ENCODE results near the gene COLEC12.

COLEC12 gene

GRCh38 chr18:473802-474201 lies 26.7 kb downstream of the COLEC12 start:
- ATAC-seq, result no peak

GRCh38 chr18:471716-472115 lies 28.8 kb downstream of the COLEC12 start:
- no peak for ATAC-seq

- ATAC-seq, result no peak
These were observed 29.6 kb downstream of the COLEC12 start for GRCh38 chr18:470661-471501.

GRCh38 chr18:468955-469790 lies 31.3 kb downstream of the COLEC12 start:
- no peak for ATAC-seq

- ATAC-seq, result no peak
These were observed 36.5 kb downstream of the COLEC12 start for GRCh38 chr18:463827-464541.

GRCh38 chr18:463403-463802 lies 37.1 kb downstream of the COLEC12 start:
- ATAC-seq, result no peak

GRCh38 chr18:461762-462161 lies 38.7 kb downstream of the COLEC12 start:
- no peak for ATAC-seq

GRCh38 chr18:460791-461190 lies 39.7 kb downstream of the COLEC12 start:
- ATAC-seq, result no peak

- no peak for ATAC-seq
These were observed 40.5 kb downstream of the COLEC12 start for GRCh38 chr18:459814-460593.

GRCh38 chr18:457521-458412 lies 42.7 kb downstream of the COLEC12 start:
- no peak for ATAC-seq

GRCh38 chr18:457140-457519 lies 43.4 kb downstream of the COLEC12 start:
- ATAC-seq, result no peak

GRCh38 chr18:456361-457139 lies 44.0 kb downstream of the COLEC12 start:
- no peak for ATAC-seq

- no peak for ATAC-seq
These were observed 47.1 kb downstream of the COLEC12 start for GRCh38 chr18:453400-453799.

GRCh38 chr18:452816-453215 lies 47.7 kb downstream of the COLEC12 start:
- ATAC-seq, result no peak

- no peak for ATAC-seq
These were observed 51.1 kb downstream of the COLEC12 start for GRCh38 chr18:449374-449773.

GRCh38 chr18:448116-448790 lies 52.2 kb downstream of the COLEC12 start:
- ATAC-seq, result no peak

- no peak for ATAC-seq
These were observed 53.5 kb downstream of the COLEC12 start for GRCh38 chr18:446941-447560.

GRCh38 chr18:445055-445454 lies 55.4 kb downstream of the COLEC12 start:
- ATAC-seq, result no peak

- no peak for ATAC-seq
These were observed 61.9 kb downstream of the COLEC12 start for GRCh38 chr18:438571-438970.

- no peak for ATAC-seq
These were observed 64.6 kb downstream of the COLEC12 start for GRCh38 chr18:435940-436339.

Data from activated CD4-positive, CD25-positive, alpha-beta regulatory T cell treated with anti-CD3 and anti-CD28 coated beads, Interleukin-2, amount 50 U/mL, for 24 hours (primary cell).